ENCODE results near the gene FAM163B. TPM values are rescaled to one million over a fixed set of nuclear protein-coding genes. Genes with fewer than 3 reads are reported as not detected.

Gene FAM163B
- total and polyA plus RNA-seq, 9 of the 15 experiments (the other 6 are each of a cell fraction or from before 2014, with no cell fraction given), result not detected

- TF ChIP-seq ZNF407 (IDR thresholded peaks at IDR 0.05; ENCODE audit: low read depth), result no peak
- no peak for TF ChIP-seq ZNF561 (CRISPR knock-in tag; conservative IDR thresholded peaks at IDR 0.05)
- TF ChIP-seq HNRNPL (IDR thresholded peaks at IDR 0.05; ENCODE audit: low read depth, low read length), result no peak
- TF ChIP-seq BDP1 (IDR thresholded peaks at IDR 0.05; ENCODE audit: insufficient read depth, insufficient read length), result no peak
- TF ChIP-seq MTF1 (CRISPR knock-in tag; IDR thresholded peaks at IDR 0.05; ENCODE audit: borderline replicate concordance), result no peak
- TF ChIP-seq ZNF140 (CRISPR knock-in tag; IDR thresholded peaks at IDR 0.05), result no peak
- no peak for TF ChIP-seq KAT2B (IDR thresholded peaks at IDR 0.05; ENCODE audit: low read depth, low read length)
- TF ChIP-seq CREM (IDR thresholded peaks at IDR 0.05; ENCODE audit: low read depth), result no peak
Observed at GRCh38 chr9:133577737-133578112, 31.5 kb downstream of the FAM163B start (continued).

All from K562 (cell line).